Tibial nerve (tissue), 3 donors: Measurements from ENCODE around the gene MTCL1.

Experiments used
- POLR2A ChIP-seq, 2 donors: fragments of 450-650 bp; IDR thresholded peaks; one replicate each; pipeline ENCODE4 v1.6.1; 2017; ENCODE audit warnings: antibody characterized with exemption in 2 of 2, mild to moderate bottlenecking in 2 of 2, moderate library complexity in 2 of 2
- TF ChIP-seq, protein P1 (sequence below), 5 experiments: fragments of 200-600 bp in 3 of 5; fragments of 450-650 bp in 2 of 5; sonication (generic) in 3 of 5; IDR thresholded peaks; one replicate each; pipeline ENCODE4 v1.5.1; 2016 to 2019; ENCODE audit warnings: antibody characterized with exemption in 5 of 5, mild to moderate bottlenecking in 3 of 5, moderate library complexity in 2 of 5

DNA sequence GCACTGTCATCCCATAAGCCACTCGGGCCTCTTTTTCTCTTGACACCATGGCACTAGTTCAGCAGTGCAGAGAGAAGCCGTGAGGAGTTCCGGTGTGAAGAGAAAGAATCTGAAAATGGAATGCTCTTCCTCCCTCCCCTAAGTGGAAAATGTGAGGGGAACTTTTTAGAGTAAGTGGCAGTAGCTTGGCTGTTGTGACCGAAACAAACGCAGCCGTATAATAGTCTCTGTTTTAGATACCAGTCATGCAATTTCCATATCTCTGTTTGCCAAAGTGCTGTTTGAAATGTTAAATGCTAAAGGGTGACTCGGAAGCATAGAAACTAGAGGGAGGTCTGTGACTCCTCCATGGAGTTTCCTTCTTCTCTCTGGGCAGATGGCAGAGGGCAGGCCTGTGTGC lies 122.9 kb downstream of the MTCL1 start:
- no peak for TF ChIP-seq POLR2A (IDR thresholded peaks at IDR 0.05)
- TF ChIP-seq, protein P1, sequence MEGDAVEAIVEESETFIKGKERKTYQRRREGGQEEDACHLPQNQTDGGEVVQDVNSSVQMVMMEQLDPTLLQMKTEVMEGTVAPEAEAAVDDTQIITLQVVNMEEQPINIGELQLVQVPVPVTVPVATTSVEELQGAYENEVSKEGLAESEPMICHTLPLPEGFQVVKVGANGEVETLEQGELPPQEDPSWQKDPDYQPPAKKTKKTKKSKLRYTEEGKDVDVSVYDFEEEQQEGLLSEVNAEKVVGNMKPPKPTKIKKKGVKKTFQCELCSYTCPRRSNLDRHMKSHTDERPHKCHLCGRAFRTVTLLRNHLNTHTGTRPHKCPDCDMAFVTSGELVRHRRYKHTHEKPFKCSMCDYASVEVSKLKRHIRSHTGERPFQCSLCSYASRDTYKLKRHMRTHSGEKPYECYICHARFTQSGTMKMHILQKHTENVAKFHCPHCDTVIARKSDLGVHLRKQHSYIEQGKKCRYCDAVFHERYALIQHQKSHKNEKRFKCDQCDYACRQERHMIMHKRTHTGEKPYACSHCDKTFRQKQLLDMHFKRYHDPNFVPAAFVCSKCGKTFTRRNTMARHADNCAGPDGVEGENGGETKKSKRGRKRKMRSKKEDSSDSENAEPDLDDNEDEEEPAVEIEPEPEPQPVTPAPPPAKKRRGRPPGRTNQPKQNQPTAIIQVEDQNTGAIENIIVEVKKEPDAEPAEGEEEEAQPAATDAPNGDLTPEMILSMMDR (IDR thresholded peaks at IDR 0.05): no peak
